Measurements from ENCODE around the gene TTC7B.

The TTC7B gene

GRCh38 chr14:90545966-90546751 lies 270.1 kb downstream of the TTC7B start:
- H3K27ac ChIP-seq: no peak overlapping the region
- TF ChIP-seq ZFX (IDR thresholded peaks at IDR 0.05) (no peak), CTCF (conservative IDR thresholded peaks at IDR 0.05) (no peak)

- H3K27ac ChIP-seq: no peak overlapping the region
- TF ChIP-seq ZFX (IDR thresholded peaks at IDR 0.05) (no peak), CTCF (conservative IDR thresholded peaks at IDR 0.05) (no peak)
Measured at GRCh38 chr14:90545382-90545781, 270.8 kb downstream of the TTC7B start.

- TF ChIP-seq ZFX (IDR thresholded peaks at IDR 0.05) (no peak), CTCF (conservative IDR thresholded peaks at IDR 0.05) (no peak)
Measured at GRCh38 chr14:90544971-90545370, 271.3 kb downstream of the TTC7B start.

GRCh38 chr14:90544566-90544965 lies 271.7 kb downstream of the TTC7B start:
- H3K27ac ChIP-seq: no peak overlapping the region
- no peak for TF ChIP-seq CTCF (conservative IDR thresholded peaks at IDR 0.05)
- no peak for TF ChIP-seq ZFX (IDR thresholded peaks at IDR 0.05)

More at GRCh38 chr14:90544971-90545370, 271.3 kb downstream of the TTC7B start:
- H3K27ac ChIP-seq: no peak overlapping the region

GRCh38 chr14:90543876-90544275 lies 272.4 kb downstream of the TTC7B start:
- TF ChIP-seq CTCF (conservative IDR thresholded peaks at IDR 0.05): no peak
- no peak for TF ChIP-seq ZFX (IDR thresholded peaks at IDR 0.05)
- H3K27ac ChIP-seq: no peak overlapping the region

GRCh38 chr14:90541076-90541634 lies 275.1 kb downstream of the TTC7B start:
- no peak overlapping the region for H3K27ac ChIP-seq
- TF ChIP-seq CTCF (conservative IDR thresholded peaks at IDR 0.05): no peak
- TF ChIP-seq ZFX (IDR thresholded peaks at IDR 0.05): no peak

GRCh38 chr14:90540437-90540836 lies 275.8 kb downstream of the TTC7B start:
- TF ChIP-seq ZFX (IDR thresholded peaks at IDR 0.05) (no peak), CTCF (conservative IDR thresholded peaks at IDR 0.05) (no peak)
- H3K27ac ChIP-seq: no peak overlapping the region

Data from C4-2B (cell line).